Gastrocnemius medialis (tissue), 4 donors: ENCODE data around the gene BMP8A. TPM values are rescaled to one million over a fixed set of nuclear protein-coding genes. Genes with fewer than 3 reads are reported as not detected.
"Not testable (repeated sequence)": the region's sequence is repeated elsewhere in the genome, so short reads cannot be mapped to it uniquely, and the experiment has no call there.

Source experiments
- ATAC-seq, 2 donors: fragments of 150-250 bp; one replicate each; pipeline ENCODE4 v1.9.1; 2016
- DNase-seq, 2 donors: peaks; one replicate each; pipeline ENCODE4 v3.0.0-alpha.2; 2019
- H3K27ac ChIP-seq, 4 donors: fragments of 200-600 bp; sonication (generic); 1 replicate in 1 of 4; 2 replicates in 3 of 4; pipeline ENCODE4 v1.5.1; 2016 to 2018; ENCODE audit warnings: mild to moderate bottlenecking in 2 of 4, moderate library complexity in 1 of 4
- H3K27me3 ChIP-seq, 3 donors: fragments of 200-600 bp; sonication (generic) in 2 of 3; 1 replicate in 1 of 3; 2 replicates in 2 of 3; pipeline versions ENCODE4 v1.5.1 to v1.6.0; 2016 to 2019; ENCODE audit warnings: mild to moderate bottlenecking in 1 of 3, moderate library complexity in 1 of 3
- H3K36me3 ChIP-seq, 2 donors: fragments of 200-600 bp; sonication (generic) in 1 of 2; one replicate each; pipeline ENCODE4 v1.5.1; 2017 to 2018
- H3K4me1 ChIP-seq, 2 donors: fragments of 200-600 bp; sonication (generic) in 1 of 2; one replicate each; pipeline ENCODE4 v1.5.1; 2016 to 2017; ENCODE audit warnings: mild to moderate bottlenecking in 2 of 2
- H3K4me3 ChIP-seq, 4 donors: fragments of 200-600 bp; sonication (generic) in 3 of 4; 1 replicate in 1 of 4; 2 replicates in 3 of 4; pipeline ENCODE4 v1.5.1; 2016 to 2019; ENCODE audit warnings: mild to moderate bottlenecking in 2 of 4
- H3K9me3 ChIP-seq, 3 donors: fragments of 200-600 bp; sonication (generic) in 2 of 3; 1 replicate in 1 of 3; 2 replicates in 2 of 3; pipeline ENCODE4 v1.5.1; 2016 to 2019
- CTCF ChIP-seq, 5 experiments: fragments of 450-650 bp in 3 of 5; fragments of 200-600 bp in 2 of 5; sonication (generic) in 2 of 5; IDR thresholded peaks in 4 of 5; conservative IDR thresholded peaks in 1 of 5; 1 replicate in 4 of 5; 2 replicates in 1 of 5; pipeline ENCODE4 v1.5.1; 2016 to 2019; ENCODE audit warnings: antibody characterized with exemption in 5 of 5, mild to moderate bottlenecking in 3 of 5, moderate library complexity in 3 of 5
- POLR2A ChIP-seq, 2 donors: fragments of 450-650 bp; IDR thresholded peaks; one replicate each; pipeline ENCODE4 v1.6.1; 2017; ENCODE audit warnings: antibody characterized with exemption in 2 of 2, mild to moderate bottlenecking in 2 of 2, moderate library complexity in 2 of 2
- in situ Hi-C, 4 donors: fragments of 200-750 bp; cut with MboI; loops; one replicate each; pipeline versions ENCODE4 v1.15.0 to v1.8.0; 2017; ENCODE audit warnings: low sequenced_read_pairs in 4 of 4
- intact Hi-C: fragments of 100-400 bp; cut with DNase I; formaldehyde crosslinking; loops from one replicate; pipeline ENCODE4 v1.15.1; 2023; ENCODE audit warnings: low total_unique reads
- total RNA-seq, 4 donors: library from RNA; depleted of rRNA; stranded (reverse); fragments of >200 nt; gene quantifications; one replicate each; pipeline versions ENCODE4 v1.1.0 to v1.2.3, GENCODE V29; 2016

The BMP8A gene
- total RNA-seq, 4 donors from 2014 or later = 0.31 to 1.3 TPM; not detected in 2

GRCh38 chr1:39526466-39527189 is 35.2 kb downstream of the BMP8A start:
- Histone ChIP-seq H3K27ac (peak overlapping the region in 1 of 4 donors; percentile 14), H3K27me3 (no peaks in the 10 kb centered on the region), H3K9me3 (no peaks in the 10 kb centered on the region), H3K36me3 (peaks cover 3 to 63% of the 10 kb centered on the region in 2 donors), H3K4me3 (no peak overlapping the region), H3K4me1 (no peaks in the 10 kb centered on the region)
- ATAC-seq = no peak
- TF ChIP-seq CTCF (IDR thresholded peaks at IDR 0.05 in 4 of 5, conservative IDR thresholded peaks at IDR 0.05 in 1 of 5) (no peak), POLR2A (IDR thresholded peaks at IDR 0.05) (no peak)
- intact Hi-C loops (no loop called here), in situ Hi-C loops (loop anchor here in 1 of 4 donors (25.0 kb wide), 1 partner anchor 414 kb away; no protein-coding TSS in a partner anchor)
- no peak for DNase-seq

- not testable (repeated sequence) for H3K27ac ChIP-seq
- in situ Hi-C loops = loop anchor here in 1 of 4 donors (25.0 kb wide), 1 partner anchor 415 kb away; no protein-coding TSS in a partner anchor
Observed at GRCh38 chr1:39527190-39527579, 35.7 kb downstream of the BMP8A start.

GRCh38 chr1:39528082-39528481 is 36.6 kb downstream of the BMP8A start:
- Histone ChIP-seq H3K4me3 (no peak overlapping the region), H3K27me3 (no peaks in the 10 kb centered on the region), H3K27ac (no peak overlapping the region), H3K36me3 (peaks cover 3 to 78% of the 10 kb centered on the region in 2 donors), H3K9me3 (no peaks in the 10 kb centered on the region), H3K4me1 (no peaks in the 10 kb centered on the region)
- DNase-seq = no peak
- intact Hi-C loops (no loop called here), in situ Hi-C loops (loop anchor here in 1 of 4 donors (25.0 kb wide), 1 partner anchor 416 kb away; no protein-coding TSS in a partner anchor)
- TF ChIP-seq POLR2A (IDR thresholded peaks at IDR 0.05) = no peak
- TF ChIP-seq CTCF (IDR thresholded peaks at IDR 0.05 in 4 of 5, conservative IDR thresholded peaks at IDR 0.05 in 1 of 5) = no peak
- ATAC-seq = no peak

More at GRCh38 chr1:39527190-39527579, 35.7 kb downstream of the BMP8A start:
- DNase-seq, H3K9me3 ChIP-seq, ATAC-seq, H3K4me1 ChIP-seq, H3K4me3 ChIP-seq, intact Hi-C loops, H3K27me3 ChIP-seq: not testable (repeated sequence)
- H3K36me3 ChIP-seq = peaks cover 3 to 69% of the 10 kb centered on the region in 2 donors

- intact Hi-C loops = loop anchor here (10.0 kb wide), 1 partner anchor 115 kb away; no protein-coding TSS in a partner anchor
- Histone ChIP-seq H3K4me1 (no peaks in the 10 kb centered on the region), H3K27ac (no peak overlapping the region), H3K27me3 (no peaks in the 10 kb centered on the region), H3K36me3 (peaks cover 3 to 85% of the 10 kb centered on the region in 2 donors), H3K4me3 (no peak overlapping the region), H3K9me3 (no peaks in the 10 kb centered on the region)
- DNase-seq = no peak
- no peak for ATAC-seq
- TF ChIP-seq POLR2A (IDR thresholded peaks at IDR 0.05) (no peak), CTCF (IDR thresholded peaks at IDR 0.05 in 4 of 5, conservative IDR thresholded peaks at IDR 0.05 in 1 of 5) (no peak)
- in situ Hi-C loops = loop anchor here in 2 of 4 donors (10.0 to 25.0 kb wide), 2 partner anchors 418 to 425 kb away; no protein-coding TSS in a partner anchor
Observed at GRCh38 chr1:39529901-39530535, 38.6 kb downstream of the BMP8A start.

GRCh38 chr1:39531526-39531925 is 40.1 kb downstream of the BMP8A start:
- Histone ChIP-seq H3K27me3 (no peaks in the 10 kb centered on the region), H3K4me1 (no peaks in the 10 kb centered on the region), H3K36me3 (peaks cover 3 to 90% of the 10 kb centered on the region in 2 donors), H3K4me3 (no peak overlapping the region), H3K27ac (no peak overlapping the region), H3K9me3 (no peaks in the 10 kb centered on the region)
- in situ Hi-C loops (loop anchor here in 2 of 4 donors (10.0 to 25.0 kb wide), 2 partner anchors 419 to 427 kb away; no protein-coding TSS in a partner anchor), intact Hi-C loops (loop anchor here (10.0 kb wide), 1 partner anchor 117 kb away; no protein-coding TSS in a partner anchor)
- ATAC-seq (no peak), DNase-seq (no peak)
- no peak for TF ChIP-seq POLR2A (IDR thresholded peaks at IDR 0.05)
- no peak for TF ChIP-seq CTCF (IDR thresholded peaks at IDR 0.05 in 4 of 5, conservative IDR thresholded peaks at IDR 0.05 in 1 of 5)
